ENCODE measurements around the gene TARS2. TPM values are rescaled to one million over a fixed set of nuclear protein-coding genes. Genes with fewer than 3 reads are reported as not detected.
A peak's percentile ranks its signal among the peaks of the same experiment; 100 is the strongest.

The TARS2 gene
- total RNA-seq, 1 donor from 2014 or later, result 18.5 TPM

DNA sequence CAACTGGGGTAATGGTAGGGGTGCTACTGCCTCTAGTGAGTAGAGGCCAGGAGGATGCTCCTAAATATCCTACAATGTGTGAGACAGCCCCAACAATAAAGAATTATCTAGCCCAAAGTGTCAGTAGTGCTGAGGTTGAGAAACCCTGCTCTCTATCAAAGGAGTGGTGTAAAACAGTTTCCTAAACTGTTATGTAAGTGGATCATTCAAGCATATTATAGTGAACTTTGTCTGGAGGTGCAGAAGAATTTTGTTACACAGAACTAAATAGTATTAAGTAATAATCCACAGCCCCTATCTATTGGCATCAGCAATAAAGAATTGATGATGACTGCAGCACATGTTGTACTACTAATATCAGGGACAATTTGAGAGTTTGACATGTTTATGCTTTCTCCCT lies 20.3 kb upstream of the TARS2 start:
- ATAC-seq (no peak), DNase-seq (no peak)
- intact Hi-C loops (cut with DNase I), result loop anchor here (5.0 kb wide), 1 partner anchor 65 kb away; no protein-coding TSS in a partner anchor
- Histone ChIP-seq H3K9me3 (no peaks in the 10 kb centered on the region), H3K36me3 (peaks cover 83% of the 10 kb centered on the region), H3K4me1 (no peaks in the 10 kb centered on the region), H3K27ac (no peak overlapping the region), H3K4me3 (no peak overlapping the region), H3K27me3 (no peaks in the 10 kb centered on the region)
- TF ChIP-seq, protein P1, sequence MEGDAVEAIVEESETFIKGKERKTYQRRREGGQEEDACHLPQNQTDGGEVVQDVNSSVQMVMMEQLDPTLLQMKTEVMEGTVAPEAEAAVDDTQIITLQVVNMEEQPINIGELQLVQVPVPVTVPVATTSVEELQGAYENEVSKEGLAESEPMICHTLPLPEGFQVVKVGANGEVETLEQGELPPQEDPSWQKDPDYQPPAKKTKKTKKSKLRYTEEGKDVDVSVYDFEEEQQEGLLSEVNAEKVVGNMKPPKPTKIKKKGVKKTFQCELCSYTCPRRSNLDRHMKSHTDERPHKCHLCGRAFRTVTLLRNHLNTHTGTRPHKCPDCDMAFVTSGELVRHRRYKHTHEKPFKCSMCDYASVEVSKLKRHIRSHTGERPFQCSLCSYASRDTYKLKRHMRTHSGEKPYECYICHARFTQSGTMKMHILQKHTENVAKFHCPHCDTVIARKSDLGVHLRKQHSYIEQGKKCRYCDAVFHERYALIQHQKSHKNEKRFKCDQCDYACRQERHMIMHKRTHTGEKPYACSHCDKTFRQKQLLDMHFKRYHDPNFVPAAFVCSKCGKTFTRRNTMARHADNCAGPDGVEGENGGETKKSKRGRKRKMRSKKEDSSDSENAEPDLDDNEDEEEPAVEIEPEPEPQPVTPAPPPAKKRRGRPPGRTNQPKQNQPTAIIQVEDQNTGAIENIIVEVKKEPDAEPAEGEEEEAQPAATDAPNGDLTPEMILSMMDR (IDR thresholded peaks at IDR 0.05), result no peak

DNA sequence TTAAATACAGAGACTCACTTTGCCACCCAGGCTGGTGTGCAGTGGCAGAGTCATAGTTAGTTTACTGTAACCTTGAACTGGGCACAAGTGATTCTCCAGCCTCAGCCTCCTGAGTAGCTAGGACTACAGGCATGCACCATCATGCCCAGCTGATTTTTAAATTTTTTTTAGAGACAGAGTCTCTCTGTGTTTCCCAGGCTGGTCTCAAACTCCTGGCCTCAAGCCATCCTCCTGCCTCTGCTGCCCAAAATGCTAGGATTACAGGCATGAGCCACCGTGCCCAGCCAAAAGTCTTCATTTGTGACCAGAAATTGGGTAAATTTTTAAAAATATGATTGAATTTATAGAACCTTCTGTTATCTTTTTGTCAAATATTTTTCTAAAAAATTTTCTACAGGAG lies 17.9 kb upstream of the TARS2 start:
- DNase-seq (no peak), ATAC-seq (no peak)
- Histone ChIP-seq H3K36me3 (peaks cover 79% of the 10 kb centered on the region), H3K4me3 (no peak overlapping the region), H3K9me3 (no peaks in the 10 kb centered on the region), H3K4me1 (peaks cover 6% of the 10 kb centered on the region), H3K27ac (no peak overlapping the region), H3K27me3 (no peaks in the 10 kb centered on the region)
- intact Hi-C loops (cut with DNase I), result loop anchor here (5.0 kb wide), 1 partner anchor 63 kb away; no protein-coding TSS in a partner anchor
- TF ChIP-seq, protein P1 (IDR thresholded peaks at IDR 0.05), result no peak

DNA sequence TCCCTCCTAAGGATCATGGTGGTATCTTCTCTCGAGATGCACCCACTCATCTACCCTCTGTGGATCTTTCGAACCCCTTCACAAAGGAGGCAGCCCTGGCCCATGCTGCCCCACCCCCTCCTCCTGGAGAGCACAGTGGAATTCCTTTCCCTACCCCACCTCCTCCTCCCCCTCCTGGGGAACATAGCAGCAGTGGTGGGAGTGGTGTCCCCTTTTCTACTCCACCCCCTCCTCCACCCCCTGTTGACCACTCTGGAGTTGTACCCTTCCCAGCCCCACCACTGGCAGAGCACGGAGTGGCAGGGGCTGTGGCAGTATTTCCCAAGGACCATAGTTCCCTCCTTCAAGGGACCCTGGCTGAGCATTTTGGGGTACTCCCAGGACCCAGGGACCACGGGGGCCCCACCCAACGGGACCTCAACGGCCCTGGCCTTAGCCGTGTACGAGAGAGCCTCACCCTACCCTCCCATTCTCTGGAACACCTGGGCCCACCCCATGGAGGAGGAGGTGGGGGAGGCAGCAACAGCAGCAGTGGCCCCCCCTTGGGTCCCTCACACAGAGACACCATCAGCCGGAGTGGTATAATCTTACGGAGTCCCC lies 14.5 kb upstream of the TARS2 start:
- Histone ChIP-seq H3K9me3 (no peaks in the 10 kb centered on the region), H3K4me1 (peaks cover 18% of the 10 kb centered on the region), H3K36me3 (peaks cover 47% of the 10 kb centered on the region), H3K4me3 (no peak overlapping the region), H3K27me3 (no peaks in the 10 kb centered on the region), H3K27ac (no peak overlapping the region)
- TF ChIP-seq, protein P1 (IDR thresholded peaks at IDR 0.05), result no peak
- DNase-seq (no peak), ATAC-seq (peak; percentile 16)
- intact Hi-C loops (cut with DNase I), result no loop called here

DNA sequence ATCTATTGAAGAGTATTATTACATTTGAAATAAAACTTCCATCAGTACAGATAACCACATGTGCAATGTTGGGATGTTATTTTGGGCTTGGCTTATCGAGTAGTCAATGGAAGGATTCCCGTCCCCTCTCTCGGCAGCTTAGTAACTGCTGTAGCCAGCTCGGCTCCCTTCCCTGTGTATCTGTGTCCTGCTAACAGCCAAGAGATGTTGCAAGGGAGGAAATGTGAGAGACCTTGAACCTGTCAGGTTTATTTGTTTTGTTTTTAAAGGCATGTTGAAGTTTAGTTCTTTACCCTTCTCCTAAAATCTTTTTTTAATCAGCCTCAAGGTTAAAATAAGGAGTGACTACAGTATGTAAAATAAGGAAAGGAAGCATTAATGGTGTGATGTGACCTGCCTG lies 13.6 kb upstream of the TARS2 start:
- Histone ChIP-seq H3K4me1 (peaks cover 18% of the 10 kb centered on the region), H3K27ac (no peak overlapping the region), H3K9me3 (no peaks in the 10 kb centered on the region), H3K36me3 (peaks cover 38% of the 10 kb centered on the region), H3K4me3 (no peak overlapping the region), H3K27me3 (no peaks in the 10 kb centered on the region)
- DNase-seq (no peak), ATAC-seq (peak; percentile 32)
- intact Hi-C loops (cut with DNase I), result no loop called here
- TF ChIP-seq, protein P1 (IDR thresholded peaks at IDR 0.05), result no peak

DNA sequence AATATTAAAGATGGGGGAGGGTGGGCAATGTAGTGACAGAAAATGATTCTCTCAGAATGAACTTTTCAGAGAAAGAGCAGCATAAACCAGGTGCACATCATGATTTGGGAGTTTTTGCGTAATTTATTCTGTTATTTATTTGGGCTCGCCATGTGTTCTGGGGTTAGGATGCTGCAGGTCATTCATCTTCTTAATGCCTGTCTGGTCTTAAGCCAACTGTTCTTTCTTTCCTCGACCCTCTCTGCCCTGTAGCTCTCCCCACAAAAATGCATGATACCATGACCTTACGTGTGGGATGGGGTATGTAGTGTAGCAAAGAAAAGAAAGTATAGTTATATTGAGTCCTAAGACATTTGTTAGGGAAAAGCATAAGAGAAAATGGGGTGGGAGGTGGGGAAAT lies 12.3 kb upstream of the TARS2 start:
- H3K36me3 ChIP-seq, result peaks cover 31% of the 10 kb centered on the region
- intact Hi-C loops (cut with DNase I), result no loop called here
- no peak for ATAC-seq
- H3K4me1 ChIP-seq, result peaks cover 18% of the 10 kb centered on the region
- H3K27me3 ChIP-seq, result no peaks in the 10 kb centered on the region
- no peaks in the 10 kb centered on the region for H3K9me3 ChIP-seq
- no peak overlapping the region for H3K4me3 ChIP-seq
- no peak overlapping the region for H3K27ac ChIP-seq
- no peak for DNase-seq
- TF ChIP-seq, protein P1 (IDR thresholded peaks at IDR 0.05), result no peak

DNA sequence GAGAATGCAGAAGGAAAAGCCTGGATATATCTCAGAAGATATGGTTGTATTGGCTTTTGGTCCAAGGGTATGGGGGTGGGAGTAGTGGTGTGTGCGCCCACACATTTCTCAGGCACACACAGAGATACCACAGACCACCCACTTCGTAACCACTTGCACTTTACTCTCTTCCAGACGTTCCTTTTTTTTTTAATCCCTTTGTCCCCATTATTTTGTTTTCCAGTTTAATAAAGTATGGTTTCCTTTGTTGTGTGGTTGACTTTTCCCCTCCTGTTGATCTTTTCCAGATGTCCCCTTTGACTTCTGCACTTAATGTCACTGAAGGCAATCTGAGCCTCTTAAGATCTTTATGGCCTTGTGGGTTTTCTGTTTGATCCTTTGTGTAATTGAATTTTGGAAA lies 10.5 kb upstream of the TARS2 start:
- ATAC-seq, result peak; percentile 44
- H3K27ac ChIP-seq, result no peak overlapping the region
- peaks cover 18% of the 10 kb centered on the region for H3K4me1 ChIP-seq
- intact Hi-C loops (cut with DNase I), result no loop called here
- H3K4me3 ChIP-seq, result no peak overlapping the region
- no peaks in the 10 kb centered on the region for H3K27me3 ChIP-seq
- H3K9me3 ChIP-seq, result no peaks in the 10 kb centered on the region
- DNase-seq, result no peak
- TF ChIP-seq, protein P1 (IDR thresholded peaks at IDR 0.05), result no peak
- peaks cover 12% of the 10 kb centered on the region for H3K36me3 ChIP-seq

Measured in upper lobe of right lung (tissue), 1 donor.